ENCODE measurements around the gene APPBP2. TPM values are rescaled to one million over a fixed set of nuclear protein-coding genes. Genes with fewer than 3 reads are reported as not detected.

The APPBP2 gene
- total RNA-seq, 1 donor from 2014 or later = 48.0 TPM

- H3K27ac ChIP-seq = no peak overlapping the region
- H2AFZ ChIP-seq (replicated peaks) = no peak overlapping the region
- no peak overlapping the region for H3K9ac ChIP-seq
- H3K27me3 ChIP-seq = no peaks in the 10 kb centered on the region
- no peaks in the 10 kb centered on the region for H3K79me2 ChIP-seq (ENCODE audit: low read depth)
- no peaks in the 10 kb centered on the region for H3F3A ChIP-seq (ENCODE audit: low read depth)
- TF ChIP-seq CTCF (IDR thresholded peaks at IDR 0.05) (no peak), EZH2phosphoT487 (IDR thresholded peaks at IDR 0.05) (no peak), EZH2 (IDR thresholded peaks at IDR 0.05) (no peak)
- H3K9me3 ChIP-seq (ENCODE audit: low read depth) = no peaks in the 10 kb centered on the region
- Mint-ChIP-seq H3K36me3 (no peaks in the 10 kb centered on the region), H3K27ac (no peak overlapping the region), H3K4me3 (no peak overlapping the region), H3K4me1 (no peaks in the 10 kb centered on the region), H3K27me3 (ENCODE audit: insufficient read depth, low read depth) (peaks cover 3% of the 10 kb centered on the region), H3K9me3 (peaks cover 2% of the 10 kb centered on the region)
- DNase-seq (ENCODE audit: low spot score) = no peak
- H3K4me1 ChIP-seq = no peaks in the 10 kb centered on the region
- H3K36me3 ChIP-seq = no peaks in the 10 kb centered on the region
- no peak overlapping the region for H3K4me3 ChIP-seq
- H4K20me1 ChIP-seq (ENCODE audit: low read depth) = no peaks in the 10 kb centered on the region
- H3K4me2 ChIP-seq = no peak overlapping the region
These were observed 37.7 kb upstream of the APPBP2 start for GRCh38 chr17:60563743-60564142.

GRCh38 chr17:60562421-60562820 is 36.4 kb upstream of the APPBP2 start:
- Histone ChIP-seq H3K4me1 (no peaks in the 10 kb centered on the region), H3K27ac (no peak overlapping the region), H3K4me3 (no peak overlapping the region), H3F3A (ENCODE audit: low read depth) (no peaks in the 10 kb centered on the region), H3K27me3 (no peaks in the 10 kb centered on the region), H3K4me2 (no peak overlapping the region), H3K79me2 (ENCODE audit: low read depth) (no peaks in the 10 kb centered on the region), H2AFZ (replicated peaks) (no peak overlapping the region), H4K20me1 (ENCODE audit: low read depth) (no peaks in the 10 kb centered on the region), H3K9me3 (ENCODE audit: low read depth) (no peaks in the 10 kb centered on the region), H3K9ac (no peak overlapping the region), H3K36me3 (no peaks in the 10 kb centered on the region)
- peaks cover 14% of the 10 kb centered on the region for H3K9me3 Mint-ChIP-seq
- no peak for DNase-seq (ENCODE audit: low spot score)
- H3K4me1 Mint-ChIP-seq = no peaks in the 10 kb centered on the region
- H3K4me3 Mint-ChIP-seq = no peak overlapping the region
- peaks cover under 1% of the 10 kb centered on the region for H3K36me3 Mint-ChIP-seq
- peaks cover 2% of the 10 kb centered on the region for H3K27me3 Mint-ChIP-seq (ENCODE audit: insufficient read depth, low read depth)
- TF ChIP-seq CTCF (IDR thresholded peaks at IDR 0.05) (no peak), EZH2 (IDR thresholded peaks at IDR 0.05) (no peak), EZH2phosphoT487 (IDR thresholded peaks at IDR 0.05) (no peak)
- H3K27ac Mint-ChIP-seq = no peak overlapping the region

DNA sequence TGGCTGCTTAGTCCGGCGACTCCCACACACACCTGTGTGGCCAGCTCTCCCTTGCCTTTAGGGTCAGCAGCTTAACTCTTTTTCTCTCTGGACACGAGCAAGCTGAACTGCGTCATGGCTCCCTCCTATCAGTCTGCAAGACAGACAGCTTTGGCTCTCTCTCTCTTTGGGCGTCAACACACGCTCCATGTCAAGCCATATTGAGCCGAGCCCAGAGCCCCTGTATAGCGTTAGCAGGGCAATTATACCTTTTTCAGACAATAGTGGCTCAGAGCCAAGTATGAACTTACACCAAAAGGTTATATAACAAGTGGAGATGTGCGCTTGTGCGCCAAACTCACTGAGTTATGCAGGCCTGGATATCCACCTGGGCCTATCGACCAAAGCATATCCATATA is 34.8 kb upstream of the APPBP2 start:
- Histone ChIP-seq H3K4me2 (no peak overlapping the region), H4K20me1 (ENCODE audit: low read depth) (no peaks in the 10 kb centered on the region), H3K9me3 (ENCODE audit: low read depth) (no peaks in the 10 kb centered on the region), H2AFZ (replicated peaks) (no peak overlapping the region), H3K36me3 (no peaks in the 10 kb centered on the region), H3F3A (ENCODE audit: low read depth) (no peaks in the 10 kb centered on the region), H3K4me1 (no peaks in the 10 kb centered on the region), H3K79me2 (ENCODE audit: low read depth) (no peaks in the 10 kb centered on the region), H3K4me3 (no peak overlapping the region), H3K27ac (no peak overlapping the region), H3K27me3 (no peaks in the 10 kb centered on the region), H3K9ac (no peak overlapping the region)
- Mint-ChIP-seq H3K9me3 (peaks cover 23% of the 10 kb centered on the region), H3K36me3 (peaks cover 7% of the 10 kb centered on the region), H3K4me1 (no peaks in the 10 kb centered on the region), H3K27ac (no peak overlapping the region), H3K4me3 (no peak overlapping the region), H3K27me3 (ENCODE audit: insufficient read depth, low read depth) (peaks cover 4% of the 10 kb centered on the region)
- TF ChIP-seq CTCF (IDR thresholded peaks at IDR 0.05) = no peak
- no peak for TF ChIP-seq EZH2phosphoT487 (IDR thresholded peaks at IDR 0.05)
- no peak for TF ChIP-seq EZH2 (IDR thresholded peaks at IDR 0.05)
- DNase-seq (ENCODE audit: low spot score) = no peak

All from neural progenitor cell (in vitro differentiated cells).